Endothelial cell (in vitro differentiated cells): ENCODE results near the gene CFAP74. TPM values are rescaled to one million over a fixed set of nuclear protein-coding genes. Genes with fewer than 3 reads are reported as not detected.

Experiments
- DNase-seq: peaks from one replicate; pipeline ENCODE4 v3.0.0; 2021; ENCODE audit warnings: low spot score
- H3K27ac Mint-ChIP-seq: one replicate; pipeline ENCODE4 v1.8.0; 2021; ENCODE audit warnings: mixed read lengths, inconsistent platforms; ENCODE audit not compliant: unreplicated experiment
- H3K27me3 Mint-ChIP-seq: one replicate; pipeline ENCODE4 v1.8.0; 2021; ENCODE audit warnings: mild to moderate bottlenecking, moderate library complexity, mixed read lengths, inconsistent platforms; ENCODE audit not compliant: unreplicated experiment
- H3K36me3 Mint-ChIP-seq: one replicate; pipeline ENCODE4 v1.8.0; 2021; ENCODE audit warnings: mild to moderate bottlenecking, low read depth, mixed read lengths, inconsistent platforms; ENCODE audit not compliant: unreplicated experiment
- H3K4me1 Mint-ChIP-seq: one replicate; pipeline ENCODE4 v1.8.0; 2021; ENCODE audit warnings: mild to moderate bottlenecking, mixed read lengths, inconsistent platforms; ENCODE audit not compliant: unreplicated experiment
- H3K4me3 Mint-ChIP-seq: one replicate; pipeline ENCODE4 v1.8.0; 2021; ENCODE audit warnings: mild to moderate bottlenecking, mixed read lengths, inconsistent platforms; ENCODE audit not compliant: unreplicated experiment
- H3K9me3 Mint-ChIP-seq: one replicate; pipeline ENCODE4 v1.8.0; 2021; ENCODE audit warnings: mixed read lengths, inconsistent platforms; ENCODE audit not compliant: unreplicated experiment
- CTCF ChIP-seq: fragments of 200-600 bp; sonication (generic); IDR thresholded peaks from one replicate; pipeline ENCODE4 v1.5.0; 2021; ENCODE audit warnings: antibody characterized with exemption; ENCODE audit not compliant: unreplicated experiment
- total RNA-seq: library from RNA; stranded (reverse); fragmentation: NEBNext Ultra II Directional; extraction: Animal tissue kit (Norgen Biotek cat#: 25700); gene quantifications from one replicate; pipeline ENCODE4 v1.2.1, GENCODE V29; 2021; ENCODE audit not compliant: unreplicated experiment

Gene CFAP74
- total RNA-seq, 1 donor from 2014 or later, result not detected

DNA sequence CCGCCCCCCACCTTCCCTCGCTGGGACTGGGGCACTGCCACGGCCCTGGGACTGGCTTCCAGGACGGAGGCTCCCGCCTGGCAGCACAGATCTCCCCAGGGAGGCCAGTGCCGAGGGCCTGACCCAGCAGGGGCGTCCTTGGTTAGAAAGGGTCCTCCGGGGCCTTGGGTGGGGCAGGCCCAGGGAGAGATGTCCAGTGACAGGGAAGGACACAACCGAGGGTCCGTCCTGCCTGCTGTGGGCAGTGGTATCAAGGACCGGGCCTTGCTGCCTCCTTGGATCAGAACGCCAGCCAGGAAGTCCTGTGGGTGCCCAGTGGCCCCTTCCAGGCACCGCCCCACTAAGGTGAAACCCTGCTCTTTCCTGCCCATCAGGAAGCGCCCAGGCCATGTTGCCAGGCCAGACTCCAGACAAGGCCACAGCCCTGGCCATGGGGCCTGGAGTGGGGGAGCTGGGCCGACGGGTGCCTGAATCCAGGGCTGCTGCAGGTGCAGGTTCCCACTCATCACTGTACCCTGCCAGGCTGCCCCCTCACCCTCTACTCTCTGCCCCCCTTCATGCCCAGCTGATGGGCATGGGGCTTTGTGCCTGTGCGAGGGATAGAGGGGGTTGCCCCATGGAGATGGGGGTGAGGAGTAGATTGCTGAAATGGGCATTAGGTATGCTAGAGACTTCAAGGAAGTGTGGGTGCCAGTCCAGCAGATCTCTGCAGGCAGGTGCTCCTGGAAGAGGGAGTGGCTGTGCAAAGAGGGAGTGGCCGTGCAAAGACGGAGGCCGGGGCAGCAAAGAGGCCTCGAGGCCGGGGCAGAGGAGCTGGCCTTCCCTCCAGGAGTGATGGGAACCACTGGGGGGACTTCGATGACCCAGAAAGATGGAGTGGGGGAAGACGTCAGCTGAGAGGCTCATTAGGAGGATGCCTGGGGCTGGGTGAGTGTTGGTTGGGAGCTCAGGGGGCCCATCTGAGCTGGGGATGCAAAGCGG, 44.5 kb upstream of the CFAP74 start:
- Mint-ChIP-seq H3K4me1 (peaks cover 9% of the 10 kb centered on the region), H3K4me3 (peak overlapping the region; percentile 74), H3K27ac (no peak overlapping the region), H3K9me3 (no peaks in the 10 kb centered on the region), H3K36me3 (no peaks in the 10 kb centered on the region), H3K27me3 (peaks cover 20% of the 10 kb centered on the region)
- no peak for TF ChIP-seq CTCF
- DNase-seq, result no peak

GRCh38 chr1:2046953-2047748, 43.6 kb upstream of the CFAP74 start:
- Mint-ChIP-seq H3K4me1 (peaks cover 9% of the 10 kb centered on the region), H3K36me3 (no peaks in the 10 kb centered on the region), H3K4me3 (no peak overlapping the region), H3K27ac (no peak overlapping the region), H3K27me3 (peaks cover 20% of the 10 kb centered on the region), H3K9me3 (no peaks in the 10 kb centered on the region)
- DNase-seq, result no peak
- no peak for TF ChIP-seq CTCF

GRCh38 chr1:2046174-2046917, 42.8 kb upstream of the CFAP74 start:
- TF ChIP-seq CTCF, result peak; percentile 74
- Mint-ChIP-seq H3K9me3 (no peaks in the 10 kb centered on the region), H3K36me3 (no peaks in the 10 kb centered on the region), H3K4me1 (peaks cover 9% of the 10 kb centered on the region), H3K27me3 (peaks cover 20% of the 10 kb centered on the region), H3K4me3 (no peak overlapping the region), H3K27ac (no peak overlapping the region)
- DNase-seq, result peak; percentile 83

- H3K4me1 Mint-ChIP-seq, result peaks cover 9% of the 10 kb centered on the region
- H3K36me3 Mint-ChIP-seq, result no peaks in the 10 kb centered on the region
- TF ChIP-seq CTCF, result no peak
- peaks cover 23% of the 10 kb centered on the region for H3K27me3 Mint-ChIP-seq
- H3K27ac Mint-ChIP-seq, result no peak overlapping the region
- no peak overlapping the region for H3K4me3 Mint-ChIP-seq
- no peaks in the 10 kb centered on the region for H3K9me3 Mint-ChIP-seq
- no peak for DNase-seq
Observed at GRCh38 chr1:2045468-2046173, 42.0 kb upstream of the CFAP74 start.
